ENCODE measurements around the gene BUB1B.
"Not testable (repeated sequence)": the region's sequence is repeated elsewhere in the genome, so short reads cannot be mapped to it uniquely, and the experiment has no call there.

Gene BUB1B

GRCh38 chr15:40135846-40136450, 24.9 kb upstream of the BUB1B start:
- DNase-seq (ENCODE audit: low spot score), result not testable (repeated sequence)

- peak; percentile 26 for DNase-seq (ENCODE audit: low spot score)
Measured at GRCh38 chr15:40136470-40137302, 24.2 kb upstream of the BUB1B start.

- no peak for DNase-seq (ENCODE audit: low spot score)
Measured at GRCh38 chr15:40137303-40138200, 23.3 kb upstream of the BUB1B start.

GRCh38 chr15:40138201-40138570, 22.7 kb upstream of the BUB1B start:
- DNase-seq (ENCODE audit: low spot score), result not testable (repeated sequence)

GRCh38 chr15:40142428-40142827, 18.4 kb upstream of the BUB1B start:
- DNase-seq (ENCODE audit: low spot score), result no peak

GRCh38 chr15:40146037-40146436, 14.8 kb upstream of the BUB1B start:
- DNase-seq (ENCODE audit: low spot score), result no peak

GRCh38 chr15:40149339-40149738, 11.5 kb upstream of the BUB1B start:
- DNase-seq (ENCODE audit: low spot score), result no peak

- no peak for DNase-seq (ENCODE audit: low spot score)
Measured at GRCh38 chr15:40150163-40150925, 10.5 kb upstream of the BUB1B start.

GRCh38 chr15:40151499-40151898, 9.4 kb upstream of the BUB1B start:
- DNase-seq (ENCODE audit: low spot score), result no peak

- no peak for DNase-seq (ENCODE audit: low spot score)
Measured at GRCh38 chr15:40151991-40152390, 8.9 kb upstream of the BUB1B start.

- DNase-seq (ENCODE audit: low spot score), result not testable (repeated sequence)
Measured at GRCh38 chr15:40154821-40155220, 6.0 kb upstream of the BUB1B start.

GRCh38 chr15:40155270-40155910, 5.5 kb upstream of the BUB1B start:
- peak; percentile 77 for DNase-seq (ENCODE audit: low spot score)

GRCh38 chr15:40157778-40158447, 3.0 kb upstream of the BUB1B start:
- no peak for DNase-seq (ENCODE audit: low spot score)

GRCh38 chr15:40160021-40160420, 848 bp upstream of the BUB1B start:
- no peak for DNase-seq (ENCODE audit: low spot score)

- DNase-seq (ENCODE audit: low spot score), result no peak
Measured at GRCh38 chr15:40161693-40162391, 973 bp downstream of the BUB1B start.

- no peak for DNase-seq (ENCODE audit: low spot score)
Measured at GRCh38 chr15:40162552-40162951, 1.7 kb downstream of the BUB1B start.

- DNase-seq (ENCODE audit: low spot score), result no peak
Measured at GRCh38 chr15:40163657-40164416, 3.0 kb downstream of the BUB1B start.

- DNase-seq (ENCODE audit: low spot score), result not testable (repeated sequence)
Measured at GRCh38 chr15:40167374-40167773, 6.5 kb downstream of the BUB1B start.

GRCh38 chr15:40175160-40175559, 14.3 kb downstream of the BUB1B start:
- no peak for DNase-seq (ENCODE audit: low spot score)

All from iPS-NIHi11 (cell line).